NCI-H146 (cell line): ENCODE results near the gene CKS1B.
"Not testable (repeated sequence)": the region's sequence is repeated elsewhere in the genome, so short reads cannot be mapped to it uniquely, and the experiment has no call there.

Experiments
- DNase-seq: peaks from one replicate; lab custom pipeline; 2025; lab: John Stamatoyannopoulos, UW

CKS1B gene

GRCh38 chr1:154987326-154987725 is 12.8 kb downstream of the CKS1B start:
- DNase-seq: no peak

- no peak for DNase-seq
Observed at GRCh38 chr1:154988058-154988954, 13.8 kb downstream of the CKS1B start.

- no peak for DNase-seq
Observed at GRCh38 chr1:154989195-154989860, 14.8 kb downstream of the CKS1B start.

- no peak for DNase-seq
Observed at GRCh38 chr1:154990276-154990675, 15.8 kb downstream of the CKS1B start.

- no peak for DNase-seq
Observed at GRCh38 chr1:154992721-154993571, 18.5 kb downstream of the CKS1B start.

GRCh38 chr1:154993572-154994268 is 19.2 kb downstream of the CKS1B start, which contains the start of gene LENEP:
Gene LENEP (plus strand): TSS chr1:154993586. CDS start chr1:154993608, 22 bp downstream.
- no peak for DNase-seq

GRCh38 chr1:154994269-154994587 is 19.7 kb downstream of the CKS1B start:
- DNase-seq: no peak

GRCh38 chr1:154994591-154994990 is 20.1 kb downstream of the CKS1B start:
- no peak for DNase-seq

GRCh38 chr1:154995301-154995983 is 21.0 kb downstream of the CKS1B start:
- DNase-seq: not testable (repeated sequence)

GRCh38 chr1:154996966-154997701 is 22.7 kb downstream of the CKS1B start:
- DNase-seq: no peak

GRCh38 chr1:154998201-154998780 is 23.8 kb downstream of the CKS1B start:
- DNase-seq: no peak

GRCh38 chr1:154998818-154999570 is 24.5 kb downstream of the CKS1B start:
- peak; percentile 72 for DNase-seq

GRCh38 chr1:154999571-155000410 is 25.3 kb downstream of the CKS1B start:
- DNase-seq: peak; percentile 75

GRCh38 chr1:155000411-155000725 is 25.9 kb downstream of the CKS1B start:
- no peak for DNase-seq

- peak; percentile 92 for DNase-seq
Observed at GRCh38 chr1:155000726-155001424, 26.4 kb downstream of the CKS1B start.

GRCh38 chr1:155001425-155001674 is 26.9 kb downstream of the CKS1B start:
- DNase-seq: no peak

- DNase-seq: peak; percentile 99
Observed at GRCh38 chr1:155001675-155002463, 27.4 kb downstream of the CKS1B start.
